Fibroblast of lung (primary cell): ENCODE results near the gene SLC22A12. TPM values are rescaled to one million over a fixed set of nuclear protein-coding genes. Genes with fewer than 3 reads are reported as not detected.

Experiments used
- DNase-seq, 2 donors: peaks; one replicate each; pipeline versions ENCODE4 v3.0.0 to v3.0.0-alpha.2; 2010; ENCODE audit warnings: low read depth in 2 of 2
- H2AFZ ChIP-seq: 2 replicates; pipeline ENCODE4 v1.5.1; 2012; ENCODE audit warnings: low read length, control low read depth, inconsistent platforms
- H3K27ac ChIP-seq: 2 replicates; pipeline ENCODE4 v1.5.1; 2011; ENCODE audit warnings: low read length, control low read depth; ENCODE audit not compliant: insufficient read depth
- H3K27me3 ChIP-seq: 2 replicates; pipeline ENCODE4 v1.5.1; 2011; ENCODE audit warnings: mild to moderate bottlenecking, low read length; ENCODE audit not compliant: control insufficient read depth, insufficient read depth
- H3K36me3 ChIP-seq: 2 replicates; pipeline ENCODE4 v1.5.1; 2011; ENCODE audit warnings: low read length; ENCODE audit not compliant: control insufficient read depth, insufficient read depth
- H3K4me1 ChIP-seq: 2 replicates; pipeline ENCODE4 v1.5.1; 2011; ENCODE audit warnings: low read length; ENCODE audit not compliant: control insufficient read depth, insufficient read depth; ENCODE audit errors: extremely low read depth
- H3K4me2 ChIP-seq: 2 replicates; pipeline ENCODE4 v1.5.1; 2011; ENCODE audit warnings: low read length, control low read depth; ENCODE audit not compliant: insufficient read depth; ENCODE audit errors: extremely low read depth
- H3K4me3 ChIP-seq, 4 experiments: fragments of 200-600 bp in 1 of 4; sonication (generic) in 1 of 4; replicated peaks in 1 of 4; 2 replicates each; pipeline ENCODE4 v1.5.1; 2011 to 2016; ENCODE audit warnings: low read length in 4 of 4, low read depth in 3 of 4, mild to moderate bottlenecking in 3 of 4, control low read depth in 2 of 4, inconsistent platforms in 1 of 4, mixed read lengths in 1 of 4; ENCODE audit not compliant: insufficient read depth in 1 of 4; ENCODE audit errors: control extremely low read depth in 1 of 4
- H3K79me2 ChIP-seq: 2 replicates; pipeline ENCODE4 v1.5.1; 2012; ENCODE audit warnings: mild to moderate bottlenecking, low read length, inconsistent platforms; ENCODE audit not compliant: control insufficient read depth, insufficient read depth
- H3K9ac ChIP-seq: 2 replicates; pipeline ENCODE4 v1.5.1; 2011; ENCODE audit warnings: mild to moderate bottlenecking, low read length, control low read depth; ENCODE audit not compliant: insufficient read depth
- H3K9me3 ChIP-seq: 2 replicates; pipeline ENCODE4 v1.5.1; 2012; ENCODE audit warnings: low read depth, low read length; ENCODE audit not compliant: control insufficient read depth, insufficient read depth
- H4K20me1 ChIP-seq: 2 replicates; pipeline ENCODE4 v1.5.1; 2011; ENCODE audit warnings: low read length; ENCODE audit not compliant: control insufficient read depth, insufficient read depth; ENCODE audit errors: extremely low read depth
- EZH2 ChIP-seq: IDR thresholded peaks from 2 replicates; pipeline ENCODE4 v1.5.1; 2012; ENCODE audit warnings: low read length, control low read depth, mild to moderate bottlenecking; ENCODE audit errors: missing control alignments
- polyA plus RNA-seq, 2 donors: library from polyadenylated mRNA; depleted of rRNA in 1 of 2; stranded (reverse) in 1 of 2; unstranded in 1 of 2; fragments of >200 nt; gene quantifications; 2 replicates each; pipeline ENCODE4 v1.2.1, GENCODE V29; 2011 to 2012; ENCODE audit warnings: missing spikeins in 1 of 2
- total RNA-seq: library from RNA; depleted of rRNA; stranded (reverse); fragments of >200 nt; gene quantifications from 2 replicates; pipeline ENCODE4 v1.2.1, GENCODE V29; 2014
- TF ChIP-seq, protein P1 (sequence below), 2 donors: IDR thresholded peaks in 1 of 2; conservative IDR thresholded peaks in 1 of 2; 1 replicate in 1 of 2; 2 replicates in 1 of 2; pipeline ENCODE4 v1.5.1; 2011 to 2012; ENCODE audit warnings: low read length in 2 of 2, control low read depth in 1 of 2, inconsistent platforms in 1 of 2, low read depth in 1 of 2, mild to moderate bottlenecking in 1 of 2

Gene SLC22A12
- total and polyA plus RNA-seq, 2 donors (not counting 1 experiment from before 2014, with no cell fraction given) = not detected

DNA sequence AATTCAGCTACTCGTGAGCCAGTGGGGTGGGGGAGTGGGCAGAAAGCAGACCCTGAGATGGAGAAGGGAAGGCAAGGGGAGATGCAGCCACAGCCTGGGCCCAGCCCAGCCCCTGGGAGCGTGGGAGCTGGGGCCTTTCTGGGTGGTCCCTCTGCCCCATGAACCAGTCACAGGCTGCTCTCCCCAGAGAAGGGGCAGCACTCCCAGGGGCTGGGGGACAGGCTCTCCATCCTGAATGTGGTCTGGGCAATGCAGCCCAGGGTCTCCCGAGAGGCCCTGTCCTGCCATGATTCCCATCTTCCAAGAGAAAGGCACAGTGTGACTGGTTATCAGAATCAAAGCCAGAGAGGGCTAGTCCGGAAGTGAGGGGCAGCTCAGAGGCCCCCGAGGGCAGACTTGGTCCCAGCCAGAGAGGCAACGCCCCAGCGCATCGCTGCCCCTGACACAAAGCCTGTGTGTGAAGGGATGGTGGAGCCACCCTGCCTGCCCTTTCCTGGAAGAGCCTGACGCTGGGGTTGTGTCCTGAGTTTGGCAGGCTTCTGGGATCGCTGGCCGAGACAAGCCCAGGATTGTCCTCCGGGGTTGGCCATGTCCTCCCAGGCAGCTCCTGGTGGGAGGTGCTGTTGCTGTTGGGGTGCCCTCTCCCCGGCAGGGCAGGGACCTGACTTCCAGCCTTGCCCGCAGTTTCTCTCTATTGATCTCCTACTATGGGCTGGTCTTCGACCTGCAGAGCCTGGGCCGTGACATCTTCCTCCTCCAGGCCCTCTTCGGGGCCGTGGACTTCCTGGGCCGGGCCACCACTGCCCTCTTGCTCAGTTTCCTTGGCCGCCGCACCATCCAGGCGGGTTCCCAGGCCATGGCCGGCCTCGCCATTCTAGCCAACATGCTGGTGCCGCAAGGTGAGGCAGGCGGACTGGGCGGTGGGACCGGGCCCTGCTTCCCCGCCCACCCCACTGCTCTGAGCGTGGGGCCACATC is 23.8 kb upstream of the SLC22A12 start:
- Histone ChIP-seq H3K4me1 (no peaks in the 10 kb centered on the region), H3K79me2 (no peaks in the 10 kb centered on the region), H2AFZ (peak overlapping the region; percentile 35), H3K4me2 (peak overlapping the region; percentile 25), H3K36me3 (no peaks in the 10 kb centered on the region), H3K9ac (no peak overlapping the region), H3K4me3 (no peak overlapping the region), H3K27me3 (no peaks in the 10 kb centered on the region), H3K9me3 (no peaks in the 10 kb centered on the region), H4K20me1 (no peaks in the 10 kb centered on the region), H3K27ac (no peak overlapping the region)
- no peak for TF ChIP-seq EZH2
- TF ChIP-seq, protein P1, sequence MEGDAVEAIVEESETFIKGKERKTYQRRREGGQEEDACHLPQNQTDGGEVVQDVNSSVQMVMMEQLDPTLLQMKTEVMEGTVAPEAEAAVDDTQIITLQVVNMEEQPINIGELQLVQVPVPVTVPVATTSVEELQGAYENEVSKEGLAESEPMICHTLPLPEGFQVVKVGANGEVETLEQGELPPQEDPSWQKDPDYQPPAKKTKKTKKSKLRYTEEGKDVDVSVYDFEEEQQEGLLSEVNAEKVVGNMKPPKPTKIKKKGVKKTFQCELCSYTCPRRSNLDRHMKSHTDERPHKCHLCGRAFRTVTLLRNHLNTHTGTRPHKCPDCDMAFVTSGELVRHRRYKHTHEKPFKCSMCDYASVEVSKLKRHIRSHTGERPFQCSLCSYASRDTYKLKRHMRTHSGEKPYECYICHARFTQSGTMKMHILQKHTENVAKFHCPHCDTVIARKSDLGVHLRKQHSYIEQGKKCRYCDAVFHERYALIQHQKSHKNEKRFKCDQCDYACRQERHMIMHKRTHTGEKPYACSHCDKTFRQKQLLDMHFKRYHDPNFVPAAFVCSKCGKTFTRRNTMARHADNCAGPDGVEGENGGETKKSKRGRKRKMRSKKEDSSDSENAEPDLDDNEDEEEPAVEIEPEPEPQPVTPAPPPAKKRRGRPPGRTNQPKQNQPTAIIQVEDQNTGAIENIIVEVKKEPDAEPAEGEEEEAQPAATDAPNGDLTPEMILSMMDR (conservative IDR thresholded peaks at IDR 0.05 in 1 of 2, IDR thresholded peaks at IDR 0.05 in 1 of 2; ENCODE audit: low read depth in 1 of 2, low read length in 2 of 2) = no peak
- DNase-seq = no peak

DNA sequence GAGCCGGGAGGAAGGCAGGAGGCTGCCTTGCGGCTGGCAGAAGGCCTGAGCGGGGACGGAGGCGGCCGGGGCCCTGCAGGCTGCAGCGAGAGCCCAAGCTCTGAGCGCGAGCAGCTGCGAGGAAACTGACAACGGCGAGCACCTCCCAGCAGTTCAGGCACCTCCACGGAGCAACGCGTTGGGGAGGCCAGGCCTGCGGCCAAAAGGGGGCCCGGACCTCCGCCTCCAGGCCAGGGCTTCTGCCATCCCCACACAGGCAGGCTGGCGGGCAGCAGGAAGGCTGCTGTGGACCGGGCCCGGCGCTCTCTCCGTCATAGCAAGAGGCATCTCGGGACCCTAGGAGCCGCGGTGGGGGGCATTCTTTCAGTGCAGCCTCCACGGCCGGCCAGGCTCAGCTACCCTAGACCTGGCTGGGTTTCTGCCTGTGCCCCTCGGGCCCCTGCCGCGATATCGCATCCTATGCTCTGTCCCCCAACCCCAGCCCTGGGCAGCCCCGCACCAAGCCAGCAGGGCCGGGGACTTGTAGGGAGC is 22.9 kb upstream of the SLC22A12 start:
- H3K4me2 ChIP-seq = no peak overlapping the region
- H3K4me1 ChIP-seq = no peaks in the 10 kb centered on the region
- H3K9me3 ChIP-seq = no peaks in the 10 kb centered on the region
- no peak overlapping the region for H3K9ac ChIP-seq
- H3K79me2 ChIP-seq = no peaks in the 10 kb centered on the region
- TF ChIP-seq, protein P1 (conservative IDR thresholded peaks at IDR 0.05 in 1 of 2, IDR thresholded peaks at IDR 0.05 in 1 of 2; ENCODE audit: low read depth in 1 of 2, low read length in 2 of 2) = no peak
- TF ChIP-seq EZH2 = no peak
- H3K4me3 ChIP-seq = no peak overlapping the region
- DNase-seq = no peak
- H3K36me3 ChIP-seq = no peaks in the 10 kb centered on the region
- no peak overlapping the region for H3K27ac ChIP-seq
- no peaks in the 10 kb centered on the region for H4K20me1 ChIP-seq
- no peak overlapping the region for H2AFZ ChIP-seq
- no peaks in the 10 kb centered on the region for H3K27me3 ChIP-seq

DNA sequence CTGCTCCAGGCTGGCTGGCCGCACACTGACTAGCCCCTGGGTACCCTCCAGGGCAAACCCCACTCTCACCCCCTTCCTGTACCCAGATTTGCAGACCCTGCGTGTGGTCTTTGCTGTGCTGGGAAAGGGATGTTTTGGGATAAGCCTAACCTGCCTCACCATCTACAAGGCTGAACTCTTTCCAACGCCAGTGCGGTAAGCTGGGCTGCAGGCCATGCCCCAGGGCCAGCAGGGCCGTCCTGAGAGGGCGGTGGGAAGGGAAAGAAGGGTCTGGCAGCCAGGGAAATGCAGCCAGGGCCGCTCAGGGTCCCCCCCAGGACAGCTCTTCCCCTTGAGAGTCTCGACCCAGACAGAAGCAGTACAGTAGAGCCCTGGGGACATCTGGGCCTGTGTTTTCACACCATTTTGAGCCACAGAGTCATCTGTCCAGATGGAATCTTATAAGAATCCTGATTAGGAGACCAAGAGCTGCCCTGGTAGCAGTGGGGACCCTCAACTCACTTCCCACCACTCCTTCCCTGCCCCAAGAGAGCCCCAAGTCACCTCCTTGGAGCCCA is 22.4 kb upstream of the SLC22A12 start:
- H3K36me3 ChIP-seq = no peaks in the 10 kb centered on the region
- no peak for DNase-seq
- no peaks in the 10 kb centered on the region for H3K27me3 ChIP-seq
- H3K4me3 ChIP-seq = no peak overlapping the region
- no peaks in the 10 kb centered on the region for H4K20me1 ChIP-seq
- H2AFZ ChIP-seq = no peak overlapping the region
- no peaks in the 10 kb centered on the region for H3K9me3 ChIP-seq
- TF ChIP-seq, protein P1 (conservative IDR thresholded peaks at IDR 0.05 in 1 of 2, IDR thresholded peaks at IDR 0.05 in 1 of 2; ENCODE audit: low read depth in 1 of 2, low read length in 2 of 2) = no peak
- no peak for TF ChIP-seq EZH2
- H3K27ac ChIP-seq = no peak overlapping the region
- no peaks in the 10 kb centered on the region for H3K4me1 ChIP-seq
- no peak overlapping the region for H3K4me2 ChIP-seq
- H3K79me2 ChIP-seq = no peaks in the 10 kb centered on the region
- no peak overlapping the region for H3K9ac ChIP-seq
